Suppressor macrophage treated with lipopolysaccharide for 1 hour (primary cell): Measurements from ENCODE around the gene TMEM163.
"Not testable (repeated sequence)": the region's sequence is repeated elsewhere in the genome, so short reads cannot be mapped to it uniquely, and the experiment has no call there.

Source experiments
- DNase-seq, 3 donors: peaks; one replicate each; pipeline ENCODE4 v3.0.0-alpha.2; 2020 to 2022

The TMEM163 gene

DNA sequence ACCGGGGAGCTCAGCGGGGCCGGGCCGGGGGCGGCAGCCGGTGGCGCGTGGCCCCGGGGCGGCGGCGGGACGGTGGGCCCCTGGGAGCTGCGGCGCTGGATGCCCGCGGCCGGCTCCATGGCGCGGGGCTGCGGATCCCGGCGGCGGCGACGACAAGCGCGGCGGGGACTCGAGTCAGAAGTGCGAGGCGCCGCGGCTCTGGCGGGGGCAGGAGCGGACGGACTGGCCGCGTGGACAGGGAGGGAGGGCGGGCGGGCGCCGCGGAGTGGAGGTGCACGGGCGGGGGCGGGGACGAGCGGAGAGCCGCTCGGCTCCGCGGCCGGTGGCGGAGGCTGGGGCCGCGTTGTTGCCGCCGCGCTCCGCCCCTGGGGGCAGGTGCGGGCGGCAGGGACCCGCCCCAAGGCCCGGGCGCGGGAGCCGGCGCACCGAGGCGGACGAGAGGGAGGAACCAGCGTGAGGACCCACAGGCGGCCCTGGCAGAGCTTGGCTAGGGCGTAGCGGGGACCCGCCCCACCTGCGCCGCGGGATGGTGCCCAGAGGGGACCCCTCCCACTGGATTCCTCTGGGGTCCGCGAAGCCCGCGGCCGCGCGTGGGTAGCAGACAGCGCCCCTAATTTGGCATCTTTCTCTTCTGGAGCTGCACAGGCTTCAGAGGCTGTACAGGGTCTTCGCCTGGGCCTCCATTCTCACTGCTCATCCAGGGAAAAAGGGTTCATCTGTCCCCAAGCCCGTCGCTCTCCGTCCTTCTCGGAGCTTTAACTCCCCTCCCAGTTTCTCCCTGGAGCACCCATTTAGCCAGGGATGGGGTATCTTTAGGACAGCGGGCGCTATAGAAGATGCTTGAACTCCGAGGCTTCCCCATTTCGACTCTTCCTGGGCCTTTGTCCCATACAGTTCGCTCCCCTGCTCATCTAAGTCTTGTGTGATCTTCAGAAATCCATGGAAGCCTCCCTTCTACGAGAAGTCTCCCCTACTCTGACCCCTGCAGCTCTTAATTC, at the start of gene TMEM163:
Gene TMEM163 (minus strand): TSS at position 184 of the 998 bp plus-strand sequence.
- peak in 2 of 3 donors; percentile 38 to 63 for DNase-seq

DNA sequence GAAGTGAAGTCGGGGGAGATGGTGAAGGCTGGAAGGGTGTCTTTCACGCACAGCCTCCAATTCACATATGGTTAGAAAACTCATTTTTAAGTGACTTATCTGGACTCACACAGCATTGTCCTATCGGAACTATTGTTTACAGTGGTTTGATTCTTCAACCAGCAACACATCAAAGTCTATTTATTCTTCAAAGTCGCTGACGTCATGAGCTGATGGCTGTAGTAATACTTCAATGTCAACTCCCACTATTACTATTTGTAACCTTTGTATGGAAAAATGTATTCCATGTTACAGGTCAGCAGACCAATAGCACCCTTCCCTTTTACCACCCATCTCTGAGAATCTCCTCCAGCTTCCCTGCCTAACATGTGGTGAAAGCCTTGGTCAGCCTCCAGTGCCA, 47.8 kb upstream of the TMEM163 start:
- no peak for DNase-seq

DNA sequence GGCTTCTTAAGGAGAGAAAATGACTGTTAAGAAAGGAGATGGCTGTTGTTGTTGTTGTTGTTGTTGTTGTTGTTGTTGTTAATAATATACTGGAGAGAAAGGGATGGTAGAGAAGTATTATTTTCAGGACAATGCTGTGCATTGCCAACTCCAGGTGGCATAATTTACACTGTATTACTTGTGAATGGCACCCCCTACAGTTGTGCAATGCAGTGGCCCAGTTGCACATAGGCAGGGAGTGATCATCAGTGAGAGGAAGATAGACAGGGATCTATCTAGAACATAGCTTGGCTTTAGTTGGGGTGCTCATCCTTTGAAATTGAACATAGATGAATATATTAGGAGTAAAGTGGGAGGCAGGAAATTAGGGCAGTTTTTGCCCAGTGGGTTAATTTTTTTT, 47.2 kb upstream of the TMEM163 start:
- DNase-seq, result no peak

DNA sequence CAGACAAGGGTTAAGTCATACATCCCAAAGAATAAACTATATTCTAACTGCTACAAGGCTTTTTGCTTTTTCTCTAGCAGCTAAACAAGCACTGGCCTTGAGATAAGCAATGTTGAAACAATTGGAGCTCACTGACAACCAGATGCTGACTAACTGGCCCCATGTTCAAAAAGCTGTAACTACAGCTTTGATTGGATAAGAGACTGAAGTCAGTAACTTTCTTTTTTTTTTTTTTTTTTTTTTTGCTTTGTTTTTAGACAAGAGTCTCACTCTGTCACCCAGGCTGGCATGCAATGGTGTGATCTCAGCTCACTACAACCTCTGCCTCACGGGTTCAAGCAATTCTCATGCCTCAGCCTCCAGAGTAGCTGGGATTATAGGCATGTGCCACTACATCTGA, 45.4 kb upstream of the TMEM163 start:
- DNase-seq, result no peak

DNA sequence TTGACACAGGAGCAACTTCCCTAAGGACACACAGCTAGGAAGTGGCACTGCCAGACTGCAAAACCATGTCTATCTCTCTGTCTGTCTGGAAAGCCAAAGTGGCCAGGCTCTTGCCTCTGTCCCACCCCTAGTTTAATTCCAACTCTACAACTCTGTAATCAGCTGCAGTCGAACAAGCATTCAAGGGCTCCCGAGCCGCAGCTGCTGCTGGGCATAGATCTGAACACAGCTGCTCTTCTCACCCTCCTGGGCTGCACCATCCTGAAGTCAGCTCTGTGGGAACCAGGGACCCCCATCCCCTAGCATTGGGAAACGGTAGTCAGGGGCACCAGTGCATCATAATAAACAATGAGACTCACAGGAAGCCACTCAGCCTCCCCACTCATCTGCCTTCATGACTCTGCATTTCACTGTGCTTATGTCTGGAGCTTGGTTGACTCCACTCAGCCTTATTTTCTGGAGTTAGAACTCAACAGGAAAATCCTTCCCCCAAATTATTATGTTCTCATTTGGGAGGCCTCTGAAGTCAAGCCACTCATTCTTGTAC, 44.4 kb upstream of the TMEM163 start:
- no peak for DNase-seq

DNA sequence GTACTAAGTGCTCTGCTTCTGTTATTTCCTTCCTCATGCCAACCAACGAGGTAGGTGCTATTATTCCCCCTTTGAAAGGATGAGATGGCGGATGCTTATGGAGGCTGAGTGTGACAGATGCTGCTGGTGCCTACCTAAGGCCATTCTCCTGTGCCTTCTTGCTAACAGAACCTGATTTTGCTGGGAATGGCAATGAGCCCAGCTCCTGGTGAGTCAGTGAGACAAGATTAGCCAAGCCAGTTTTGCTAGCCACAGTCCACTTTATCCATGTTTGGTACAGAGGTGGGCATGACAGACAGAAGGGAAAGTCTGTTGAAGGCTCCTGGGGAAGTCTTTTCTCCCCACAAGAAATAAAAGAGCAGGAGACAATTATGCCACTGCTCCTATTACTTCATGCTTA, 43.7 kb upstream of the TMEM163 start:
- DNase-seq, result no peak

DNA sequence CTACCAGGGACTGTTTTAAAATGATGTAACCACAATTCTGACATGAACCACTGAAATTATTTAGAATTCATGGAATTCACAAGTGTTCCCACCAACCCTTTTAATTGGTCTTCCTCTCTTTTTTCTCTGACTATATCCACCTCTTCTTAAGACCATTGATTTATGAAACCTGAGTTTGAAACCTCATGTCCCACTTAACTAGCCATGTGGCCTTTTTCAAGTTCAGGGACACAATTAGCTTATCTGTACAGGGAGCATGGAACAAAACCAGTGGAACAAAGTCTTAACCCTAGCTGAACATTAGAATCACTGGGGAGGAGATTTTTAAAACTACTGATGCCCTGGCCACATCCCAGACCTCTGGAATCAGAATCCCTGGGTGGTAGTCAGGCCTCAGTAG, 41.6 kb upstream of the TMEM163 start:
- no peak for DNase-seq

DNA sequence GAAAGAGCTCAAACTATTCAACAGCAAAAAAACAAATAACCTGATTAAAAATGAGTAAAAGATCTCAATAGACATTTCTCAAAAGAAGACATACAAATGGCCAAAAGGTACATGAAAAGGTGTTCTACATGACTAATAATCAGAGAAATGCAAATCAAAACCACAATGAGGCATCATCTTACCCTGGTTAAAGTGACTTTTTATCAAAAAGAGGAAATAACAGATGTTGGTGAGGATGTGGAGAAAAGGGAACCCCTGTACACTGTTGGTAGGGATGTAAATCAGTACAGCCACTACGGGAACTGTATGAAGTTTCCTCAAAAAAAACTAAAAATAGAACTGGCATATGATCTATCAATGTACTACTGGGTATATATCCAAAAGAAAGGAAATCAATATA, 39.8 kb upstream of the TMEM163 start:
- DNase-seq, result peak; percentile 36 to 84 (median 70)

DNA sequence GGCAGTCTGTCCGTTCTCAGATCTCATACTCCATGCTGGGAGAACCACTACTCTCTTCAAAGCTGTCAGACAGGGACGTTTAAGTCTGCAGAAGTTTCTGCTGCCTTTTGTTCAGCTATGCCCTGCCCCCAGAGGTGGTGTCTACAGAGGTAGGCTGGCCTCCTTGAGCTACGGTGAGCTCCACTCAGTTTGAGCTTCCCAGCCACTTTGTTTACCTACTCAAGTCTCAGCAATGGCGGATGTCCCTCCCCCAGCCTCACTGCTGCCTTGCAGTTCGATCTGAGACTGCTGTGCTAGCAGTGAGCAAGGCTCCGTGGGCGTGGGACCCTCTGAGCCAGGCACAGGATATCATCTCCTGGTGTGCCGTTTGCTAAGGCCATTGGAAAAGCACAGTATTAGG, 33.2 kb upstream of the TMEM163 start:
- DNase-seq, result not testable (repeated sequence)

DNA sequence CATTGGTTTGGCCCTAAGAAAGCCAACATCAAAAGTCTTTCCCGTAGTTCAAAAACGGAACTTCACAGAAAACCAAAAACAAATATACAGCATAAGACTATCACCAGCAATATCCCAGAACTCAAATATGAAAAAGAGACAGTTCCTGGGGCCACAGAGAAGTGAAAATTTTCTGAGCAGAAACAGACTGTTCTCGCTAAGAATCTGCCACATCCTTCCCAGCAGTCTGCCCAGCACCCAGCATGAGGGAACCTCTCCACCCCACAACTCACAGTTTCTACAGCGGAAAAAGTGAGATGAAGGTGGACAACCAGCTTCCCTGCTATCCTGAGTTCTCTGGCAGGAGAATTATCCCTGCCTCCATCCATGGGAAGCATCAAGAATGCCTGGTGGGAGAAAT, 26.7 kb upstream of the TMEM163 start:
- DNase-seq, result no peak

DNA sequence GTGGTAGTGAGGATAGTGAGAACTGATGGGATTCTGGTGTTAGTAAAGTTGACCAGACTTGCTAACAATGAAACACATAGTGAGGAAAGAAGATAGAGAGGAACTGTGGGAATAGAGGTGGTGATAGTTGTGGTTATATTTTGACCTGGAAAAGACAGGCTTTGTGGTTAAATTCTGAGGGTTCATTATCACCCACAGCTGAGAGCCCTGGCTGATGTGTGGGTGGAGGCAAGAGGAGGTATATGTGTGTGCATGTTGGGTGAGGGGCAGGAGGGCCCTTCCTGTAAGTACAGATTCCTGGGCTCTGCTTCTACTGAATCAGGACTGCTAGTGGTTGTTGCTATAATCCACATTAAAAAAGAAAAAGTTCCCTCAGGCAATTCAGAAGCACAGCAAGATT, 26.2 kb upstream of the TMEM163 start:
- DNase-seq, result no peak

DNA sequence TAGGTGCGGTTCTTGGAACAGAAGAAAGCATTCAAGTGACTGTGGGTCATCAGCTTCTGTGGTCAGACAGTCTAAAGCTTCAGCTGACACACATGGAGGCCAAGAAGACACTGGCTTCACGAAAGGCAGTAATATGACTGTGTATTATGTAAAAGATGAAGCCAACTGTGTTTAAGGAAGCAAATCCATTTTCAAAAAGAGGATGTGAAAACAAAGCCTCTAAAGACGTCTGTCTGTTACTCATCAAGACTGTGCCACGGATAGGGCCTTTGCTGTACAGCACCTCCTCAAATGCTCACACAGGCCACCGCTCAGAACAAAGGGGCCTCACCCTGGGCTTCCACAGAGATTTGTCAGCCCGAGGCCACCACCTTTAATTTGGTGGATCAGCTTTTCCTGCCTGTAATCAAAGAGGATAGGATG, 21.1 kb upstream of the TMEM163 start:
- peak; percentile 87 to 97 (median 95) for DNase-seq

DNA sequence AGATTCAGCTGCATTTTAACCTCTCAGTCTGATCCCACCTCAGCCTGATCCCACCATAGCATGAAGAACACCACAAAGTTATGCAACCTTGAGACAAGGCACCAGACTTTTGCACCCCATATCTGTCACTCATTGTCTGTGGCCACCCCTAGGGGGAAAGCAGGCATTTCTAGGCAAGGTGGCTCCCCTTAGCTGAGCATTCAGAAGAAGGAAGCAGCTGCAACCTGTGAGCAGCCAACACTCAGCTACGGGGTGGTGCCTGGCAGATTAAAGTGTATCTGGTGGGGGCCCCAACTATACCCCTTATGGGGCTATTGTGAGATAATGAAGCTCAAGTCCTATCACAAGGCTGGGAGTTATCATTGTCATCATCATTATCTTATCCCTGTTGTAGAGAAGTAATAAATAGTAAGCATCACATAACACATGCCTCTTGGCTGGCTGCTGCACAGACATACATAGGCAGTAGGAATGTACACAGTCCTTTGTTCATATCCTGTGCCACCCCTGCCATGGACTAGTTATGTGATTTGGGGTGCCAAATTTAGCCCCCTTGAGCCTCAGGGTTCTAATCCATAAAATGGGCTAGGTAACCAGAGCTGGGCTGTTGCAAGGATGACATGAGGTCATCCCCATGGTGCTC, 20.6 kb upstream of the TMEM163 start:
- DNase-seq, result no peak

DNA sequence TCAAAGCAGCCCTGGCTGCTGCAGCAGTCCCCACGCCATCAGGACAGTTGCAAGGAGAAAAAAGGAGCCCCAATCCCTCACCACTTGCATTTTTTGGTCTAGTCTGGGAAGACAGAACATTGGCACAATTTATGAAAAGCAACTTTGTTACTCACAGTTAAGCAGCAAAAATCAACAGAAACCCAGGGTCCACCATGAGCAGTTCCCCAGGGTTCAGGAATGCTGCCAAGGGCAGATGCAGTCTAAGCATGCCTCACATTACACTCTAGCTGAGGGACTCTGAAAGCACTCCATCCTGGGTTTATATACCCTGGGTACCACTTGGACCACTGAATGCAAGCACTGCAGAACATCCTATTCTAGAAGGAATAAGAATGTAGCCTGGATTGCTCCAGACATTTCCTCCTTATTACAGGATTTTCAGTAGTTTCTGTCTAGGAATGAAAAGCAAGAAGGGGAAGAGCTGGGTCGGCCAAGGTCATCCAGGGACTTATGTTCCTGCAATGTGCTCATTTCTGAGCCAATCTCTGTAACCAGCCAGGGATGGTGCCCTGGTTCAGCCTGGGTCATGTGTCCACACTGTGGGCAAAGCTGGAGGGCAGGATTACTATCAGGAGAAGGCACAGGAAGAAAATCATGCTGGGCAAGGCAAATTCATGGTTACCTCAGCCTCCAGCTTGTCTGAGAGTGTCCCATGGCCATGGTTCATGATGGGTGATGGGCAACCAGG, 19.5 kb upstream of the TMEM163 start:
- DNase-seq, result peak; percentile 22 to 45 (median 36)

DNA sequence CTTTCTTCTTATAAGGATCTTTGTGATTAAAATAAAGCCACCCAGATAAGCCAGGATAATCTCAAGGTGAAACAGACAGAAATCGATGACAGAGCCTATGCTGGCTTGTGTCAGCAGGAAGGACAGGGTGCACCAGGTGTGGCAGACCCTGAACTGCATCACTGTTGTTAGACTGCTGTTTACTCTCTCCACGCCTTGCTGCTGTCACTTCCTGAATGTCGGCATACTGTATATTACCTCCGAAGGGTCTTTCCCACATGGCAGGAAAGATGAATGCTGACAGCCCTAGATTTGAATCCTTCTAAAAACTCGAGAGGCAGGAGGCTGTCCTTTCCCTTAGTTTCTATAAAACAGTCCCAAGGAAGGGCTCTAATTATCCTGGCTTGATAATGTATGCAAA, 18.9 kb upstream of the TMEM163 start:
- no peak for DNase-seq

DNA sequence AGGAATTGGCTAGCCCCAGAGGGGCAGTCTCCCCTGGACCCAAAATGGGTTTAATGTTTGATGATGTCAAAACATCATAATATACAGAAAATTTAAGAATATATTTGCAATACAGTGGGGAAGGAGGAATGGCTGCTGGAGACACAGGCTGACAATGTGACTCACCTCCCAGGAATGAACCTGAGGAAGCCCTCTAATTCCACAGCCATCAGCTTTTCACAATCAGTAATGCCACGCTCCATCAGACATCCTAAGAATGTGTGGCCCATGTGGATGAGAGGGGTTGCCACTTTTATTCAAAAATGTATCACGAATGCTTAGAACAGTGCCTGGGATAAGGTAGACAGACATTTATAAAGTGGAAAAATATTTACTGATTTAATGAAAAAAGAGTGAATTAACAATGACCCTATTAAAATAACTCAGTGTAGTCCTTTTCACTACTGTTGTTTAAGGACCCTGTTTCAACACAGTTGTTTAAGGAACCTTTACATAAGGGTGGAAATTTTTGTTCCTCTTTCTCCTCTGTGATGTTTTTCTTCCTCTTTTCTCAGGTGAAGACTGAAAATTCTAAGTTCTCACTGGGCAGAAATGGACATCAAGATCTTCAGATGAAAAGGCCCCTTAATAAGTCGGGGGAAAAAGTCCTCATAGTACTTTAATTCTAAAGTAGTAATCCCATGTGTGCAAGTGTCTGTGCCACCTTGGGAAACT, 17.5 kb upstream of the TMEM163 start:
- DNase-seq, result peak; percentile 43 to 78 (median 72)

DNA sequence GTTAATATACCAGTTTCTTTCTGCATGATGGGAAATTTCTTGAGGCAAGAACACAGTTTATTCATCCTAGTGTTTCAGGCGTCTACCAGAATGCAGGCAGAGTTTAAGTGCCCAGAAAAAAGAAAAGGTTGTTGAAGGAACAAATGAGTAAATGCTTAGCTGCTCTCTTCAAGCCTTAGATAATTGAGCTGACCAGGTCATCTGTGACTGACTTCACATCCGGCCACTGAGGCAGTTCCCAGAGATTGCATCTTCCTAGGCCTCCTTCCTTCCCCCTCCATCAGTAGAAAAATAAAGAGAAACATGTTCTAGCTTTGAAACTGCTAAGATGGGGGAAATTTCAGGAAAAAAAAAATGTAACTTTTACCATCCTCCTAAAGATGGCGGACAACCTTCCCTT, 9.4 kb upstream of the TMEM163 start:
- DNase-seq, result no peak

DNA sequence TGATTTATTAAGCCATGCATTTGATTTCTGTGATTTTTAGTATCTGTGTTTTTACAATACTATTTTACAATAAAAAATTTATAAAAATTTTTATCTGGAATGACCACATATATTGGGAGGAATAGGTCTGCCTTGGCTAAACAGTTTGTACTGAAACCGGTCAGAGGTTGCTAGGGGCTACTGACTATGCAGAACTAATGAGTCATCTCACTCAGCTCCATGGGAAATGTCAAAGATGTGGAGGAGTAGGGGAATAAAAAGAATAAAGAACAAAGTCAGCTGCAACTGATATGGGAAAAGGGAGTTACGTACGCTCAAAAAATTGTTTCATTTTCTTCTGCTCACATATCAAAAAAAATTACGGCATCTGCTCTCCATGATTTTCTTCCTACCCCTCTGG, 8.6 kb upstream of the TMEM163 start:
- DNase-seq, result peak; percentile 47 to 61 (median 55)

DNA sequence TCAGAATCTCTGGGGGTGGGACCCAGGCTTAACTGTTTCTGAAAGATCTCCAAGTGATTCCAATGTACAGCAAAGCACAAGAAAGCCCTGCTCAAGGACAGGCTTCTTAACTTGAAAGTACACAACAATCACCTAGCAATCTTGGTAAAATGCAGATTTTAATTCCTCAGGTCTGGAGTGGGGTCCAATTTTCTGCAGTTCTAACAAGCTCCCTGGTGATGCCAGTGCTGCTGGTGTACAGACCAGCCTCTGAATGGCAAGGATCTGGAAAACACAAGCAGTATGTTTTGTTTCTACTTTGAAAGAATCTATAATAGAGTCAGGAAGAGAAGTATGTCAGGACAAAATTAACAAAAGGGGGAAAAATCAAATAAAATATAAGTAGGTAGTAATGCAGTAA, 7.8 kb upstream of the TMEM163 start:
- no peak for DNase-seq

DNA sequence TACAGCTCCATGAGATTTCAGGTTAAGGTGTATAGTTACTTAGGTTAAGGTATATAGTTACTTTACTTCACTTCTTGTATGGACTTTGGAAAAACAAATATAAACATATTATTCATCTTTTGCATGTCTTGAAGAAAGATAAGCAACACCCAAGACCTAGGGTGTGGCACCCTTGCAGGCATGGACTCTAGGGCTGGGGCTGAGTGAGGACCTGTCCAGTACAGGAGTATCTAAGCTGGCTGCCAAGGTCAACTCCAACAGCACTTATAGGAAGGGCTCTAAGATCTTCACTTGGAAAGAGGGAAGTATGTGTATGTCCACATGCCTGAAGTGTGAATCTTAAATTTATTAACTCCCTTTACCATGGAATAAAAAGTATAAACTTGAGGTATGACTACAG, 7.1 kb upstream of the TMEM163 start:
- no peak for DNase-seq

DNA sequence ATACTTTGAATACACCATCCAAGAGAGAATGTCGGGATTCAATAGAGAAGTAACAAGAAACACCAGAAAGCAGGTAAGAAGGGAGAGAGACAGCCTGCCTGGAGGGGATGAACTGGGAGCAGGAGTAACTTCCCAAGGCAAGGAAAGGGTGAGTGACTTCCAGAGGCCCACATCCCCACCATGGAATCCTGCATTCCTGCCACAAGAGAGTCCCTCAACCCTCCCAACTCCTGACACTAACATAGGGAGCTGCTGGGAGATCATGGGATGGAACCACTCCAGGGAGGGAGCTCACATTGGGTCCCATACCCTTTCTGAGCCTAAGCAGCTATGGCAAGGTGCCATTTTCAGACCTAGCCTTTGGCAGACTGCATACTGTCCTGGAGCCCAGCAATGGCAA, 5.5 kb upstream of the TMEM163 start:
- DNase-seq, result no peak

DNA sequence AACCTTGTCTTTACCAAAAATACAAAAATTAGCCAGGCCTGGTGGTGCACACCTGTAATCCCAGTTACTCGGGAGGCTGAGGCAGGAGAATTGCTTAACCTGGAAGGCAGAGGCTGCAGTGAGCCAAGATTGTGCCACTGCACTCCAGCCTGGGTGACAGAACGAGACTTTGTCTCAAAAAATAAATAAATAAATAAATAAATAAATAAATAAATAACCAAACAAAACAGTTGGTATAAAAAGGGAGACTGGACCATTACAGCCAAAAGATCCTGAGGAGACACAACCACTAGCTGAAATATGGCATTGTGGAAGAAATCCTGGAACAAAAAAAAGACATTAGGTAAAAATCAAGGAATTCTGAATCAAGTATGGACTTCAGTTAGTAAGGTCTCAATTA, 4.9 kb upstream of the TMEM163 start:
- DNase-seq, result not testable (repeated sequence)
